ENCODE results near the gene GAS6.
A peak's percentile ranks its signal among the peaks of the same experiment; 100 is the strongest.

Gene GAS6

GRCh38 chr13:113814435-113814821 is 49.4 kb downstream of the GAS6 start:
- H3K9ac ChIP-seq (ENCODE audit: low read length) = no peak overlapping the region
- peaks cover 7% of the 10 kb centered on the region for H3K27me3 ChIP-seq (replicated peaks; ENCODE audit: control insufficient read depth, insufficient read depth, low read length)
- H3K9me3 ChIP-seq (ENCODE audit: control insufficient read depth, low read length) = peaks cover 3% of the 10 kb centered on the region
- peak; percentile 54 for DNase-seq (ENCODE audit: low read depth)
- H3K4me1 ChIP-seq (ENCODE audit: control insufficient read depth, insufficient read depth, low read length) = peaks cover 17% of the 10 kb centered on the region
- no peak overlapping the region for H3K4me3 ChIP-seq (ENCODE audit: low read length)
- H3K36me3 ChIP-seq (ENCODE audit: control insufficient read depth, insufficient read depth, low read length, severe bottlenecking) = no peaks in the 10 kb centered on the region

- H3K9ac ChIP-seq (ENCODE audit: low read length) = no peak overlapping the region
- H3K9me3 ChIP-seq (ENCODE audit: control insufficient read depth, low read length) = peaks cover 3% of the 10 kb centered on the region
- peaks cover 17% of the 10 kb centered on the region for H3K4me1 ChIP-seq (ENCODE audit: control insufficient read depth, insufficient read depth, low read length)
- H3K27me3 ChIP-seq (replicated peaks; ENCODE audit: control insufficient read depth, insufficient read depth, low read length) = peaks cover 7% of the 10 kb centered on the region
- no peak for DNase-seq (ENCODE audit: low read depth)
- no peak overlapping the region for H3K4me3 ChIP-seq (ENCODE audit: low read length)
- no peaks in the 10 kb centered on the region for H3K36me3 ChIP-seq (ENCODE audit: control insufficient read depth, insufficient read depth, low read length, severe bottlenecking)
Measured at GRCh38 chr13:113813749-113814434, 50.0 kb downstream of the GAS6 start.

GRCh38 chr13:113813070-113813748 is 50.7 kb downstream of the GAS6 start:
- no peaks in the 10 kb centered on the region for H3K36me3 ChIP-seq (ENCODE audit: control insufficient read depth, insufficient read depth, low read length, severe bottlenecking)
- no peak overlapping the region for H3K4me3 ChIP-seq (ENCODE audit: low read length)
- H3K4me1 ChIP-seq (ENCODE audit: control insufficient read depth, insufficient read depth, low read length) = peaks cover 17% of the 10 kb centered on the region
- H3K9me3 ChIP-seq (ENCODE audit: control insufficient read depth, low read length) = peaks cover 6% of the 10 kb centered on the region
- no peak overlapping the region for H3K9ac ChIP-seq (ENCODE audit: low read length)
- no peak for DNase-seq (ENCODE audit: low read depth)
- H3K27me3 ChIP-seq (replicated peaks; ENCODE audit: control insufficient read depth, insufficient read depth, low read length) = peaks cover 10% of the 10 kb centered on the region

DNA sequence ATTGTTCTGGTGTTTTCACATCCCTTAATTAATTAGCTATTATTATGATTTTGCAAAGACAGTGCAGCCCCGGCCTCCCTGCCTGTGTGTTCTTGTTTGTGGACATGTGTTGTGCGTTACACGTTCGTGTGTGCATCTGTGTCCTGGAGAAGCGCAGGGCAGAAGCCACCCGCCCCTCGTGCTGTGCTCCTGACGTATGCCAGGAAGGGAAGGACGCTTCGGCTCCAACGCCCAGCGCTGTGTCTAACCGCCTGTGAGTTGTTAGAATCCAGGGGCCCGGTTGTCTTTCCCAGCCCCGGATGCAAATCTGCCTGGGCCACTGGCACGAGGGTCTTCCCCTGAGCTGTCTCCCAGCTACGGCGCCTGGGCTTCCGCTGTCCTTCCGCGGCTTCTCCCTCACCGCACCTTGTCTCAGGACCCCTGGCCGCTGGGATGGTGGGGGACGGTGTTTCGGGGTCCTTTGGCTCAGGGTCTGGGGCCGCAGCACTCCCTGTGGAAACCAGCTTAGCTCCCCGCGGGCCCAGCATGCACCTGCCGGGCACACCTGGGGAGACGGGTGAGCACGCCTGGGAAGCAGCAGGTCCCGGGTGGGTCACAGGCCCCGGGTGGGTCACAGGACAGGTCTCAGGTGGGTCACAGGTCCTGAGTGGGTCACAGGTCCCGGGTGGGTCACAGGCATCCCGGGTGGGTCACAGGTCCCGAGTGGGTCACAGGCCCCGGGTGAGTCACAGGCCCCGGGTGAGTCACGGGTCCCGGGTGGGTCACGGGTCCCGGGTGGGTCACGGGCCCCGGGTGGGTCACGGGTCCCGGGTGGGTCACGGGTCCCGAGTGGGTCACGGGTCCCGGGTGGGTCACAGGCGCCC is 51.5 kb downstream of the GAS6 start:
- H3K4me1 ChIP-seq (ENCODE audit: control insufficient read depth, insufficient read depth, low read length) = peaks cover 10% of the 10 kb centered on the region
- peaks cover 10% of the 10 kb centered on the region for H3K27me3 ChIP-seq (replicated peaks; ENCODE audit: control insufficient read depth, insufficient read depth, low read length)
- H3K36me3 ChIP-seq (ENCODE audit: control insufficient read depth, insufficient read depth, low read length, severe bottlenecking) = no peaks in the 10 kb centered on the region
- H3K9me3 ChIP-seq (ENCODE audit: control insufficient read depth, low read length) = peaks cover 6% of the 10 kb centered on the region
- no peak overlapping the region for H3K9ac ChIP-seq (ENCODE audit: low read length)
- no peak overlapping the region for H3K4me3 ChIP-seq (ENCODE audit: low read length)
- DNase-seq (ENCODE audit: low read depth) = no peak

DNA sequence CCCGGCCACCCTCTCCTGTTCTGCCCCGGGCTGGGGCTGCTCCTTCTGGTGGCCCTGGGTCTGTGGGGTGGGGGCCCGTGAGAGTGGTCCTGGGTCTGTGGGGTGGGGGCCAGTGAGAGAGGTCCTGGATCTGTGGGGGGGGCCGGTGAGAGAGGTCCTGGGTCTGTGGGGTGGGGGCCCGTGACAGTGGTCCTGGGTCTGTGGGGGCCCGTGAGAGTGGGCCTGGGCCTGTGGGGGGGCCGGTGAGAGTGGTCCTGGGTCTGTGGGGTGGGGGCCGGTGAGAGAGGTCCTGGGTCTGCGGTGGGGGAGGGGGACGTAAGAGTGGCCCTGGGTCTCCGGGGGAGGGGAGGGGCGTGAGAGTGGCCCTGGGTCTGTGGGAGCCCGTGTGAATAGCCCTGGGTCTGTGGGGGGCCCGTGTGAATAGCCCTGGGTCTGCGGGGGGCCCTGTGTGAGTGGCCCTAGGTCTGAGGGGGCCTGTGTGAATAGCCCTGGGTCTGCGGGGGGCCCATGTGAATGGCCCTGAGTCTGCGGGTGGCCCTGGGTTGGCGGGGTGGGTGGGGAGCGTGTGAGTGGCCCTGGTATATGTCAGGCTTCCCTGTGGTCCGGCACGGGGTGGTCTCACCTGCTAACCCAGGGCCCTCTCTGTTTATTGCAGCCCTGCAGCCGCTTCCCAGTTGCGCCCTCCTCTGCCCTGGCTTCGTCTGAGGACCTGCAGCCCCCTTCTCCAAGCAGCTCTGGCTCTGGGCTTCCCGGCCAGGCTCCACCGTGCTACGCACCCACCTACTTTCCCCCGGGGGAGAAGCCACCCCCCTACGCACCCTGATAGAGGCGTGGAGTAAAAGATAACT is 52.6 kb downstream of the GAS6 start:
- Histone ChIP-seq H3K27me3 (replicated peaks; ENCODE audit: control insufficient read depth, insufficient read depth, low read length) (peaks cover 10% of the 10 kb centered on the region), H3K9me3 (ENCODE audit: control insufficient read depth, low read length) (peaks cover 6% of the 10 kb centered on the region), H3K36me3 (ENCODE audit: control insufficient read depth, insufficient read depth, low read length, severe bottlenecking) (no peaks in the 10 kb centered on the region), H3K9ac (ENCODE audit: low read length) (no peak overlapping the region), H3K4me1 (ENCODE audit: control insufficient read depth, insufficient read depth, low read length) (peaks cover 4% of the 10 kb centered on the region), H3K4me3 (ENCODE audit: low read length) (no peak overlapping the region)
- no peak for DNase-seq (ENCODE audit: low read depth)

DNA sequence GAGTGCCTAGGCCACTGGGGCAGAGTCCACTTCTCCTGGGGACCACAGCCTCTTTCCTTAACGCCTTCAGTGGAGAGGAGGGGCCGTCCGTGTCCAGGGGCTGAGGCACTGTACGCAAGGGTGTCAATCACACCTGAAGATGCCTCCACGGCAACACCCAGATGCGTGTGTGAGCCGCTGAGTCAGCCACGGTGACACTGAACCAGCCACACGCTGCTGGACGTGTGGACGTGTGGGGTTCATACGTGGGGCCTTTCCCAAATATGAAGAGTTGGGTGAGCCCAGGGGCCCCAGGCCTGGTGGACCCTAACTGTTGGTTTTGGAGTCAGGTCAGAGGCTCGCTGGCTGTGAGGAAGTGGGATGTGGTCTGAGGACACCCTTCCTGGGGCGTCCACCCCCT is 53.2 kb downstream of the GAS6 start:
- Histone ChIP-seq H3K4me3 (ENCODE audit: low read length) (no peak overlapping the region), H3K9me3 (ENCODE audit: control insufficient read depth, low read length) (peaks cover 6% of the 10 kb centered on the region), H3K27me3 (replicated peaks; ENCODE audit: control insufficient read depth, insufficient read depth, low read length) (peaks cover 10% of the 10 kb centered on the region), H3K9ac (ENCODE audit: low read length) (no peak overlapping the region), H3K4me1 (ENCODE audit: control insufficient read depth, insufficient read depth, low read length) (peaks cover 4% of the 10 kb centered on the region), H3K36me3 (ENCODE audit: control insufficient read depth, insufficient read depth, low read length, severe bottlenecking) (no peaks in the 10 kb centered on the region)
- DNase-seq (ENCODE audit: low read depth) = no peak

DNA sequence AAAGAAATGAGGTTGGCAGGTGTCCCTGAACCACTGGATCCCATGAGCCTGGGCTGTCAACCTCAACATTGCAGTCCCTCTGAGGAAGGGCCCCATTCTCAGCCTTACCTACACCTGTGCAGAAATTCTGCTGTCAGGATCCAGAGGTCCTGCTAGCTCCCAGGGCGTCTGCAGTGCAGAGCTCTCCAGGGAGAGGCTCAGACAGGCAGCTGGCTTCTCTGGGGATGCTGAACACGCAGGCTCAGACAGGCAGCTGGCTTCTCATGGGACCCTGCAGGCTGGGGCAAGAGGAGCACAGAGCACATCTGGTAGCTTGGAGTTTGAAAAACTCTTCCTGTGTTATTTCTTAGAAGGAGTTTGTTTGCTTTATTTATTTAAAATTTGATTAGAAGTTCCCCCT is 53.9 kb downstream of the GAS6 start:
- Histone ChIP-seq H3K9me3 (ENCODE audit: control insufficient read depth, low read length) (peaks cover 6% of the 10 kb centered on the region), H3K4me1 (ENCODE audit: control insufficient read depth, insufficient read depth, low read length) (peaks cover 4% of the 10 kb centered on the region), H3K9ac (ENCODE audit: low read length) (no peak overlapping the region), H3K36me3 (ENCODE audit: control insufficient read depth, insufficient read depth, low read length, severe bottlenecking) (no peaks in the 10 kb centered on the region), H3K27me3 (replicated peaks; ENCODE audit: control insufficient read depth, insufficient read depth, low read length) (peaks cover 10% of the 10 kb centered on the region), H3K4me3 (ENCODE audit: low read length) (no peak overlapping the region)
- no peak for DNase-seq (ENCODE audit: low read depth)

DNA sequence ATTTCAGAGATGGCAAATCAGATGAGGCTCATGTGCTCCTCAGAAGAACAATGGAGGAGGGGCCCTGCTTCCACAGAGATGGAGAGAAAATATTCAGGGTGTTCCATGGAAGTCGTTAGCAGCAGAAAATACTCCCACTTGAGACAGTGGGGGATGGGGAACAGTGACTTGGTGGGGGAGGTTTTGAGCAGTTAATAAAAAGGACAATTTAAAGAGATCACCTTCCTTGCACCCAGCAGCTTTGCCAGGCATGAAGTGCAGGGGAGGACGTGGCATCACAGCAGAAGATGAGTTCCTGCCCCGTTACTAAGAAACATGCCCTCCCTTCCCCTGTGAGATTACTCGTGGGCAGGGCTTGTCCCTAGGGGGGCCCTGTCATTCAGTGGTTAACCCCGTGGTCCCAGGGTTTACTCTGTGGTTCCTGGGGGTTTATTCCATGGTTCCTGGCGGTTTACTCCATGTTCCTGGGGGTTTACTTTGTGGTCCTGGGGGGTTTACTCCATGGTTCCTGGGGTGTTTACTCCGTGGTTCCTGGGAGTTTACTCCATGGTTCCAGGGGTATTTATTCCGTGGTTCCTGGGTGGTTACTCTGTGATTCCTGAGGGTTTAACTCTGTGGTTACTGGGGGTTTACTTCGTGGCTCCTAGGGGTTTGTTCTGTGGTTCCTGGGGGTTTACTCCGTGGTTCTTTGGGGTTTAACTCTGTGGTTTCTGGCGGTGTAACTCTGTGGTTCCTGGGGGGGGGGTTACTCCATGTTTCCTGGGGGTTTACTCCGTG is 55.6 kb downstream of the GAS6 start:
- Histone ChIP-seq H3K9me3 (ENCODE audit: control insufficient read depth, low read length) (peaks cover 6% of the 10 kb centered on the region), H3K4me3 (ENCODE audit: low read length) (no peak overlapping the region), H3K27me3 (replicated peaks; ENCODE audit: control insufficient read depth, insufficient read depth, low read length) (peaks cover 10% of the 10 kb centered on the region), H3K4me1 (ENCODE audit: control insufficient read depth, insufficient read depth, low read length) (no peaks in the 10 kb centered on the region), H3K9ac (ENCODE audit: low read length) (no peak overlapping the region), H3K36me3 (ENCODE audit: control insufficient read depth, insufficient read depth, low read length, severe bottlenecking) (no peaks in the 10 kb centered on the region)
- no peak for DNase-seq (ENCODE audit: low read depth)

- Histone ChIP-seq H3K9me3 (ENCODE audit: control insufficient read depth, low read length) (peaks cover 6% of the 10 kb centered on the region), H3K27me3 (replicated peaks; ENCODE audit: control insufficient read depth, insufficient read depth, low read length) (peaks cover 10% of the 10 kb centered on the region), H3K4me1 (ENCODE audit: control insufficient read depth, insufficient read depth, low read length) (peaks cover 6% of the 10 kb centered on the region), H3K9ac (ENCODE audit: low read length) (no peak overlapping the region), H3K4me3 (ENCODE audit: low read length) (no peak overlapping the region), H3K36me3 (ENCODE audit: control insufficient read depth, insufficient read depth, low read length, severe bottlenecking) (no peaks in the 10 kb centered on the region)
- no peak for DNase-seq (ENCODE audit: low read depth)
Measured at GRCh38 chr13:113806526-113806925, 57.4 kb downstream of the GAS6 start.

DNA sequence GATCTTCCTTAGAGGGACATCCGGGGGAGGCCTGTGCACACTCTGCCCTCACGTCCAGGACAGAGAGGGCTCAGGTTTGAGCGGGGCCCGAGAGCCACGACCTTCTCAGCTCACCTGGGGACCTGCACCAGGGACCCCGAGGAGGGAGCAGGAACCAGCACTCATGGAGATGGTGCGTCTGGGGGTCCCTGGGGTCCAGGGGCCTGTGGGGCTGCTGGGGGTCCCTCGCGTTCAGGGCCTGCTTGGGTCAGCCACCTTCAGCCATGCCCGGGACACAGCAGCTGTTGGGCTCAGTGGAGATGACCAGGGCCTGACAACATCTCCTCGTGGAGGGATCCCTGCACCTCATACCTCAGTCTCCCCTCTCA is 57.8 kb downstream of the GAS6 start:
- H3K9ac ChIP-seq (ENCODE audit: low read length) = no peak overlapping the region
- H3K27me3 ChIP-seq (replicated peaks; ENCODE audit: control insufficient read depth, insufficient read depth, low read length) = peaks cover 10% of the 10 kb centered on the region
- no peak for DNase-seq (ENCODE audit: low read depth)
- no peak overlapping the region for H3K4me3 ChIP-seq (ENCODE audit: low read length)
- H3K9me3 ChIP-seq (ENCODE audit: control insufficient read depth, low read length) = peaks cover 6% of the 10 kb centered on the region
- no peaks in the 10 kb centered on the region for H3K36me3 ChIP-seq (ENCODE audit: control insufficient read depth, insufficient read depth, low read length, severe bottlenecking)
- peaks cover 6% of the 10 kb centered on the region for H3K4me1 ChIP-seq (ENCODE audit: control insufficient read depth, insufficient read depth, low read length)

All from adipocyte (in vitro differentiated cells).